Activated B cell treated with CpG ODN at 0.5 μM for 24 hours (primary cell): ENCODE results near the gene HOXB6. TPM values are rescaled to one million over a fixed set of nuclear protein-coding genes. Genes with fewer than 3 reads are reported as not detected.

Source experiments
- ATAC-seq: fragments of 200-7000 bp; cut with Tn5 transposase; one replicate; pipeline ENCODE4 v1.10.0; 2021; ENCODE audit warnings: low read depth, mild to moderate bottlenecking, moderate library complexity
- CTCF ChIA-PET: fragments of 350-600 bp; sonication (Branson Sonifier 250); formaldehyde crosslinking; loops from one replicate; lab custom pipeline; 2021; ENCODE audit warnings: antibody characterized with exemption; lab: Charles Lee
- POLR2A ChIA-PET: fragments of 350-600 bp; sonication (Branson Sonifier 250); formaldehyde crosslinking; loops from one replicate; lab custom pipeline; 2021; ENCODE audit warnings: antibody characterized with exemption; lab: Charles Lee
- DNase-seq: peaks from one replicate; pipeline ENCODE4 v3.0.0; 2022
- H3K27ac Mint-ChIP-seq: one replicate; pipeline ENCODE4 v1.8.0; 2020; ENCODE audit warnings: mixed read lengths
- H3K27me3 Mint-ChIP-seq: one replicate; pipeline ENCODE4 v1.8.0; 2021; ENCODE audit warnings: mixed read lengths
- H3K36me3 Mint-ChIP-seq: one replicate; pipeline ENCODE4 v1.8.0; 2021; ENCODE audit warnings: low read depth, mixed read lengths
- H3K4me1 Mint-ChIP-seq: one replicate; pipeline ENCODE4 v1.8.0; 2021; ENCODE audit warnings: mixed read lengths
- H3K4me3 Mint-ChIP-seq: one replicate; pipeline ENCODE4 v1.8.0; 2020; ENCODE audit warnings: mild to moderate bottlenecking, mixed read lengths
- H3K9me3 Mint-ChIP-seq: one replicate; pipeline ENCODE4 v1.8.0; 2020; ENCODE audit warnings: mixed read lengths
- intact Hi-C: fragments of 100-400 bp; cut with micrococcal nuclease; formaldehyde crosslinking; loops from one replicate; pipeline ENCODE4 v1.15.1; 2024
- total RNA-seq: library from RNA; stranded (reverse); gene quantifications from 2 replicates; pipeline ENCODE4 v1.2.3, GENCODE V29; 2022
- TF ChIP-seq, protein P1 (sequence below): fragments of 200-600 bp; IDR thresholded peaks from one replicate; pipeline ENCODE4 v1.8.0; 2022; ENCODE audit warnings: antibody characterized with exemption, mild to moderate bottlenecking

The HOXB6 gene
- total RNA-seq, 1 donor from 2014 or later, result not detected

DNA sequence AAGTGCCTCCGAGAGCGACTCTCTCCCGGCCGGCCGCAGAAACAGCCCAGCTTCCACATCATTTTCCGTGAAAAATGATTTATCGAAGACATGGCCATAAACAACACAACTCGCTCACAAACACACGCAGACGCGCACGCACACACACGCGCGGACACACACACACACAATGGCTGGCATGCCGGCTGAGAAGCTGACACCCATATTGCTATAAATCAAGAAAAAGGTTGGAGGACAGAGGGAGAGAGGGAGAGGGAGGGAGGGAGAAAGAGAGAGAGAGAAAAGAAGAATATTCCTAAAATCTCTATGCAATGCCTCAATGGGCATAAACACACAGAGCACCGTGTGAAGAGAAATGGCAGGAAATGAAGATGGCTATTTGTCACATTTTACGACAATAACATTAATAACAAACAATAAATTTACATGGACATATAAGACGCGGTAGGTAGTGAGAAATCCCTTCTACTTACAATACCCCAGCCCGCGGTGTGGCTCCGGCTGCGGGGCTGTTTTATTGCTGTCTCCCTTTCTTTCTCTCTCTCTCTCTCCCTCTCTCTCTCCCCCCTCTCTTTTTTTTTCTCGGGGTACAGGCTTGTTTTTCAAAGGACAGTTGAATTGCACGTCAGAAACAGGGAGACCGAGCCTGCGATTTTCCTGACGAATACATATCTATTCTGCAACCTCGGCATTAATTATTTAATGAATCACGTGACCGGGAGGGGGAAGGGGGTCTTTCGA, 36.1 kb downstream of the HOXB6 start:
- Mint-ChIP-seq H3K27ac (no peak overlapping the region), H3K27me3 (peaks cover 25% of the 10 kb centered on the region), H3K4me1 (peaks cover 4% of the 10 kb centered on the region), H3K9me3 (no peaks in the 10 kb centered on the region), H3K4me3 (peak overlapping the region; percentile 12), H3K36me3 (no peaks in the 10 kb centered on the region)
- intact Hi-C loops, result no loop called here
- CTCF ChIA-PET, result interaction anchor here (1.1 kb wide), 1 partner anchor 20 kb away, joined by 3 read pairs; no protein-coding TSS in a partner anchor
- TF ChIP-seq, protein P1, sequence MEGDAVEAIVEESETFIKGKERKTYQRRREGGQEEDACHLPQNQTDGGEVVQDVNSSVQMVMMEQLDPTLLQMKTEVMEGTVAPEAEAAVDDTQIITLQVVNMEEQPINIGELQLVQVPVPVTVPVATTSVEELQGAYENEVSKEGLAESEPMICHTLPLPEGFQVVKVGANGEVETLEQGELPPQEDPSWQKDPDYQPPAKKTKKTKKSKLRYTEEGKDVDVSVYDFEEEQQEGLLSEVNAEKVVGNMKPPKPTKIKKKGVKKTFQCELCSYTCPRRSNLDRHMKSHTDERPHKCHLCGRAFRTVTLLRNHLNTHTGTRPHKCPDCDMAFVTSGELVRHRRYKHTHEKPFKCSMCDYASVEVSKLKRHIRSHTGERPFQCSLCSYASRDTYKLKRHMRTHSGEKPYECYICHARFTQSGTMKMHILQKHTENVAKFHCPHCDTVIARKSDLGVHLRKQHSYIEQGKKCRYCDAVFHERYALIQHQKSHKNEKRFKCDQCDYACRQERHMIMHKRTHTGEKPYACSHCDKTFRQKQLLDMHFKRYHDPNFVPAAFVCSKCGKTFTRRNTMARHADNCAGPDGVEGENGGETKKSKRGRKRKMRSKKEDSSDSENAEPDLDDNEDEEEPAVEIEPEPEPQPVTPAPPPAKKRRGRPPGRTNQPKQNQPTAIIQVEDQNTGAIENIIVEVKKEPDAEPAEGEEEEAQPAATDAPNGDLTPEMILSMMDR, result no peak
- ATAC-seq, result no peak
- no peak for DNase-seq
- POLR2A ChIA-PET, result interaction anchor here (0.7 kb wide), 1 partner anchor 122 kb away, joined by 3 read pairs; no protein-coding TSS in a partner anchor

DNA sequence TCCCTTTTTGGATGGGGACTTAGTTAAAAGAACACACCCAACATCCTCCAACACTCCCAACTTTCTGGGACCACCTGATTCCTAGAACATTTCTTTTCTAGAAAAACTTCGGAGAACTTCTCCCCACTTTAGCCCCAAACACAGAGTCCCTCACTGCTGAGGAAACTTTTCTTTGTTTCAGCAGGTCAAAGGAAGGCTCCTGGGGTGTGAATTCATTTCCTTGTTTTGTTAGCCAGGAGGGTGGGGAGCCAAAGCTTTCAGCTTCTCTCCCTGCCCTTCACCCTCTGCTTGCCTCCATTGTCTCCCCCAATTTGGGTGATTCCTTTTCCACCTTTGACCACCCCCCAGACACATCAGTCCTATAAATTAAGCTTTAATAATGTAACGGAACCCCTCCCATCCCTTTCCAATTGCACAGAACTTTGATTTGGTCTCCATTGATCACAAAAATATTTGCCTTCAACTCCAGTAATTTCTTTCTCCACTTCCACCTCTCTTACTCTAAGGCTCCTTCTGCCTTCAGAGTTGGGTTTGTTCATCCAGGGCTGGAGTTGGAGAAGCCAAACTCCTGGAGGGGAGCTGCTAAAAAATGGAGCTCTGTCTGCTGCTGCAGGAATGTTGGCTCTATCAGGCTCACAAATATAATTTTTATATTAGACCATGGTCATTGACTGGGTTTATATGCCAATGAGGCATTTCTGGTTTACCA, 37.0 kb downstream of the HOXB6 start:
- Mint-ChIP-seq H3K9me3 (no peaks in the 10 kb centered on the region), H3K4me3 (no peak overlapping the region)
- ATAC-seq, result no peak

DNA sequence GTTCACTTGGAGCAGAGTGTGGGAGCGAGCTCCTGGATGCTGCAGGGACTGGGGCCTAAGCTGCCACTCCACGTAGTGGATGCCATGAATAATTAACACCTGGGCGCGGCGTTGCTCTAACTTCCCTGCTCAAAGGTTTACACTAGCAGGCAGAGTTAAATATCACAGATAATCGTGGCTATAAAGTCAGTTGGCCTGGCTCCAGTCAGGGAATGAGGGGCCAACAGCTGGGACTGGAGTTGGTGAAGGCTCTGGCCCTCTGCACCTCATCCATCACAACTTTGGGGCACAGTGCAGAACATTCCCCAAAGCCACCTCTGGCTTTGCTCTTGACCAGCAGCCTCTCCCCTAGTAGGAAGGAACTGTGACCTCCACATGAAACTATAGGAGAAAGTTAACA, 37.6 kb downstream of the HOXB6 start:
- Mint-ChIP-seq H3K9me3 (no peaks in the 10 kb centered on the region), H3K4me3 (no peak overlapping the region), H3K36me3 (no peaks in the 10 kb centered on the region), H3K27me3 (peaks cover 26% of the 10 kb centered on the region), H3K27ac (no peak overlapping the region), H3K4me1 (peaks cover 4% of the 10 kb centered on the region)
- DNase-seq (no peak), ATAC-seq (no peak)
- POLR2A ChIA-PET, result no interaction called here
- CTCF ChIA-PET, result no interaction called here
- TF ChIP-seq, protein P1, result no peak
- intact Hi-C loops, result loop anchor here (2.0 kb wide), 1 partner anchor 14 kb away; no protein-coding TSS in a partner anchor

More for the DNA sequence above, 37.0 kb downstream of the HOXB6 start:
- Mint-ChIP-seq H3K36me3 (no peaks in the 10 kb centered on the region), H3K27me3 (peaks cover 26% of the 10 kb centered on the region), H3K27ac (no peak overlapping the region), H3K4me1 (peaks cover 4% of the 10 kb centered on the region)
- ChIA-PET POLR2A (interaction anchor here (0.7 kb wide), 1 partner anchor 122 kb away, joined by 3 read pairs; no protein-coding TSS in a partner anchor), CTCF (interaction anchor here (1.1 kb wide), 1 partner anchor 19 kb away, joined by 3 read pairs; no protein-coding TSS in a partner anchor)
- no peak for DNase-seq
- intact Hi-C loops, result loop anchor here (2.0 kb wide), 1 partner anchor 15 kb away; no protein-coding TSS in a partner anchor
- TF ChIP-seq, protein P1, result no peak

DNA sequence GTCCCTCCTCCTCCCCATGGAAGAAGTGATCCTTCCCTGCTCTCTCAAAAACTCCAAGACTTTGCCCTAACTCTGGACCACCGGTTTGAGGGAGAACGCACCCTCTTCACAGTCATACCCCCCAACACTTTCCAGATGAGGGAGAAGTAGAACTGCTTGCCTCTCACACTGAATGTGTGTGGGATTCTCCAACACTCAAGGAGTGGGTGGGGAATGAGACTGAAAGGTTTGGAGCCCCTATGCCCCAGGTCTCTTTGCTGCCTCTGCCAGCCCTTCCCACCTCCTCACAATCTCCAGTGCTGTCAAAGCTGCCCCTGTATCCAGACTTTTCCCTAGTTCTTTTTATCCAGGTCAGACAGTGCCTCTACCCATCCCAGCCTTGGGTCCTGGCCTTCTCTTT, 38.1 kb downstream of the HOXB6 start:
- DNase-seq, result no peak
- Mint-ChIP-seq H3K27me3 (peaks cover 25% of the 10 kb centered on the region), H3K36me3 (no peaks in the 10 kb centered on the region), H3K4me1 (peaks cover 4% of the 10 kb centered on the region), H3K27ac (no peak overlapping the region), H3K9me3 (no peaks in the 10 kb centered on the region), H3K4me3 (no peak overlapping the region)
- ATAC-seq, result no peak
- POLR2A ChIA-PET, result no interaction called here
- TF ChIP-seq, protein P1, result no peak
- intact Hi-C loops, result loop anchor here (2.0 kb wide), 1 partner anchor 14 kb away; no protein-coding TSS in a partner anchor
- CTCF ChIA-PET, result no interaction called here
